ENCODE data around the gene KDSR. TPM values are rescaled to one million over a fixed set of nuclear protein-coding genes. Genes with fewer than 3 reads are reported as not detected.

KDSR gene
- total RNA-seq, 2 experiments from 2014 or later: 38.2 to 38.4 TPM

- H3K4me1 Mint-ChIP-seq (ENCODE audit: low read depth): peaks cover 63% of the 10 kb centered on the region
- peak; percentile 71 for DNase-seq
- CTCF ChIA-PET: interaction anchor here (0.6 to 2.1 kb wide), 4 partner anchors 10 to 76 kb away, joined by 4 to 6 read pairs (median 5); no protein-coding TSS in a partner anchor
Observed at GRCh38 chr18:63290821-63291200, 76.2 kb downstream of the KDSR start.

GRCh38 chr18:63290166-63290820 lies 76.7 kb downstream of the KDSR start:
- DNase-seq: no peak
- Mint-ChIP-seq H3K36me3 (ENCODE audit: low read depth) (peaks cover 41% of the 10 kb centered on the region), H3K4me3 (peak overlapping the region; percentile 74), H3K9me3 (ENCODE audit: insufficient read depth) (no peaks in the 10 kb centered on the region), H3K27me3 (ENCODE audit: low read depth) (no peaks in the 10 kb centered on the region), H3K27ac (peak overlapping the region; percentile 91), H3K4me1 (ENCODE audit: low read depth) (peaks cover 63% of the 10 kb centered on the region)
- ChIA-PET POLR2A (interaction anchor here (1.1 kb wide), 1 partner anchor 158 kb away, joined by 3 read pairs; no protein-coding TSS in a partner anchor), CTCF (interaction anchor here (0.6 to 2.4 kb wide), 5 partner anchors 8 to 76 kb away, joined by 4 to 8 read pairs (median 6); no protein-coding TSS in a partner anchor)
- peak; percentile 8 for ATAC-seq

More at GRCh38 chr18:63290821-63291200, 76.2 kb downstream of the KDSR start:
- peak; percentile 83 for ATAC-seq
- Mint-ChIP-seq H3K36me3 (ENCODE audit: low read depth) (peaks cover 46% of the 10 kb centered on the region), H3K9me3 (ENCODE audit: insufficient read depth) (no peaks in the 10 kb centered on the region), H3K27ac (peak overlapping the region; percentile 91), H3K27me3 (ENCODE audit: low read depth) (no peaks in the 10 kb centered on the region), H3K4me3 (peak overlapping the region; percentile 74)
- POLR2A ChIA-PET: interaction anchor here (1.1 kb wide), 1 partner anchor 158 kb away, joined by 3 read pairs; no protein-coding TSS in a partner anchor

DNA sequence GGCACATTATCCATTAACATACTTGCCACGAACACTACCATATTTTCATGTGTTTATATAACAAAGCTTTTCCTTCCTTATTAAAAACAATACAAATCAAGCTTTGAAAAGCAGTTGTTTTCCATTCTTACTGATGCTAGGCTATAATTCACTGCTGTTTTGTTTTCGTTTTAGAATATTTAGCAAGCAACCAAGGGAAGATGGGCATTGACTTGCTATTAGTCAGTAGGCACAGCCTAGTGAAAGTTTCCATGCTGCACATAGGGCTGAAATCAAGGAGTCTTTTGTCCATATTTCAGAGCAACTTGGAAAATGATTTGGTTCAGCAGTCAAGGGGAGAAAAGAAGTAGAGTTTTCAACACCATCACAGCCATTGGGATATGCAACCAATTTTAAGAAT lies 78.7 kb downstream of the KDSR start:
- Mint-ChIP-seq H3K4me1 (ENCODE audit: low read depth) (peaks cover 69% of the 10 kb centered on the region), H3K27me3 (ENCODE audit: low read depth) (no peaks in the 10 kb centered on the region)

DNA sequence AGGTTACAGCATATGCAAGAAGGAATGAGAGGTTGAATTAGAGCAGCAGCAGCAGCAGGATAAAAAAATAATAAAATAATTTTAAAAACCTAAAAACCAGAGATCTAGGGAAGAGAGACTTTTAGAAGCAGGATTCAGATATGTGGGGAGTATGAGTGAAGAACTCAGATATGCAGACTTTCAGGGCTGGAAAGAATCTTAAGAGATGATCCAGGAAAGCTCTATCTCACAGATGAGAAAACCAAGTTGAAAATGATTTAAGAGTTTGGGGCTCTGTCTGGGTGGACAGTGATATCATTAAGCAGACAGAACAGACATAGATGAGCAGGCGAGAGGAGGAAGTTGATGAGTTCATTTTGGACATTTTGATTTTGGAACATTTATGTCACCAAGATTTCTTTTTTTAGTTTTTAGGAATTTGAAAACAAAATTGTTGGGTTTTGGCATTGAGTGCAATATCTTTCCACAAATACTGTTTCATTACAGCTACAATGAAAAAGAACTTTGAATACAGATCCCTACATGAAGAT lies 79.2 kb downstream of the KDSR start:
- Mint-ChIP-seq H3K9me3 (ENCODE audit: insufficient read depth) (no peaks in the 10 kb centered on the region), H3K27me3 (ENCODE audit: low read depth) (no peaks in the 10 kb centered on the region), H3K4me1 (ENCODE audit: low read depth) (peaks cover 68% of the 10 kb centered on the region), H3K4me3 (no peak overlapping the region), H3K27ac (no peak overlapping the region), H3K36me3 (ENCODE audit: low read depth) (peaks cover 22% of the 10 kb centered on the region)
- ChIA-PET CTCF (interaction anchor here (0.7 to 2.2 kb wide), 7 partner anchors 9 to 67 kb away, joined by 3 to 15 read pairs (median 3); no protein-coding TSS in a partner anchor), POLR2A (interaction anchor here (0.7 kb wide), 1 partner anchor 28 kb away, joined by 3 read pairs; no protein-coding TSS in a partner anchor)
- DNase-seq (no peak), ATAC-seq (no peak)

More for the DNA sequence above, 78.7 kb downstream of the KDSR start:
- ATAC-seq: no peak
- H3K27ac Mint-ChIP-seq: no peak overlapping the region
- no peak overlapping the region for H3K4me3 Mint-ChIP-seq
- DNase-seq: no peak
- CTCF ChIA-PET: interaction anchor here (1.0 to 2.4 kb wide), 4 partner anchors 10 to 135 kb away, joined by 3 to 15 read pairs (median 6); no protein-coding TSS in a partner anchor
- POLR2A ChIA-PET: interaction anchor here (0.7 kb wide), 1 partner anchor 28 kb away, joined by 3 read pairs; no protein-coding TSS in a partner anchor
- H3K9me3 Mint-ChIP-seq (ENCODE audit: insufficient read depth): no peaks in the 10 kb centered on the region
- H3K36me3 Mint-ChIP-seq (ENCODE audit: low read depth): peaks cover 28% of the 10 kb centered on the region

DNA sequence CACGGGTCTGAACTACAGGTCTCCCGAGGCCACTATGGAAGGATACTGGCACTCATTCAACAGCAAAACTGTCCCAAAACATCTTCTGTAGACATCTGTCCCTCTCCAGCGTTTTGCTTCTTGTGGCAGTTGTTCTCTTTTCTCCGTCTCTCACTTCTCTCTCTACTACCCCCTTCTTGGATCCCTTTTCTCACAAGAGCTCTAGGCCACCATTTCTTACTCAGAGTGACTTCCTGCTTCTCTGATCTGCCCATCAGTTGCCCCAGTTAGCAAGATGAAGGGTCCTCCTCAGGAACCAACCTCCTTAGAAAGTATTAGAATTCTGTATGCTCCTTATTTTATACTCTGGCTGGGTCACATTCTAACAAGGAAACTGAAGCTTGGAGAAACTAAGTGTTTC lies 80.1 kb downstream of the KDSR start:
- DNase-seq (no peak), ATAC-seq (no peak)
- H3K4me1 Mint-ChIP-seq (ENCODE audit: low read depth): peaks cover 61% of the 10 kb centered on the region
- ChIA-PET POLR2A (no interaction called here), CTCF (interaction anchor here (0.7 to 2.5 kb wide), 8 partner anchors 9 to 66 kb away, joined by 3 to 15 read pairs (median 3); no protein-coding TSS in a partner anchor)
- no peaks in the 10 kb centered on the region for H3K27me3 Mint-ChIP-seq (ENCODE audit: low read depth)
- H3K36me3 Mint-ChIP-seq (ENCODE audit: low read depth): peaks cover 20% of the 10 kb centered on the region
- H3K4me3 Mint-ChIP-seq: no peak overlapping the region
- no peak overlapping the region for H3K27ac Mint-ChIP-seq
- H3K9me3 Mint-ChIP-seq (ENCODE audit: insufficient read depth): no peaks in the 10 kb centered on the region

- ChIA-PET CTCF (interaction anchor here (2.5 kb wide), 1 partner anchor 12 kb away, joined by 8 read pairs; no protein-coding TSS in a partner anchor), POLR2A (no interaction called here)
- DNase-seq (no peak), ATAC-seq (no peak)
- H3K27ac Mint-ChIP-seq: peak overlapping the region; percentile 67
- no peaks in the 10 kb centered on the region for H3K9me3 Mint-ChIP-seq (ENCODE audit: insufficient read depth)
- no peak overlapping the region for H3K4me3 Mint-ChIP-seq
- peaks cover 56% of the 10 kb centered on the region for H3K4me1 Mint-ChIP-seq (ENCODE audit: low read depth)
- peaks cover 22% of the 10 kb centered on the region for H3K36me3 Mint-ChIP-seq (ENCODE audit: low read depth)
- H3K27me3 Mint-ChIP-seq (ENCODE audit: low read depth): no peaks in the 10 kb centered on the region
Observed at GRCh38 chr18:63284827-63285733, 81.9 kb downstream of the KDSR start.

GRCh38 chr18:63284173-63284799 lies 82.7 kb downstream of the KDSR start:
- H3K4me1 Mint-ChIP-seq (ENCODE audit: low read depth): peaks cover 56% of the 10 kb centered on the region
- ATAC-seq: no peak
- H3K36me3 Mint-ChIP-seq (ENCODE audit: low read depth): peaks cover 28% of the 10 kb centered on the region
- no peak for DNase-seq
- no peak overlapping the region for H3K4me3 Mint-ChIP-seq
- peak overlapping the region; percentile 23 for H3K27ac Mint-ChIP-seq
- H3K27me3 Mint-ChIP-seq (ENCODE audit: low read depth): no peaks in the 10 kb centered on the region
- CTCF ChIA-PET: interaction anchor here (2.5 kb wide), 1 partner anchor 11 kb away, joined by 8 read pairs; no protein-coding TSS in a partner anchor
- H3K9me3 Mint-ChIP-seq (ENCODE audit: insufficient read depth): no peaks in the 10 kb centered on the region
- POLR2A ChIA-PET: no interaction called here

DNA sequence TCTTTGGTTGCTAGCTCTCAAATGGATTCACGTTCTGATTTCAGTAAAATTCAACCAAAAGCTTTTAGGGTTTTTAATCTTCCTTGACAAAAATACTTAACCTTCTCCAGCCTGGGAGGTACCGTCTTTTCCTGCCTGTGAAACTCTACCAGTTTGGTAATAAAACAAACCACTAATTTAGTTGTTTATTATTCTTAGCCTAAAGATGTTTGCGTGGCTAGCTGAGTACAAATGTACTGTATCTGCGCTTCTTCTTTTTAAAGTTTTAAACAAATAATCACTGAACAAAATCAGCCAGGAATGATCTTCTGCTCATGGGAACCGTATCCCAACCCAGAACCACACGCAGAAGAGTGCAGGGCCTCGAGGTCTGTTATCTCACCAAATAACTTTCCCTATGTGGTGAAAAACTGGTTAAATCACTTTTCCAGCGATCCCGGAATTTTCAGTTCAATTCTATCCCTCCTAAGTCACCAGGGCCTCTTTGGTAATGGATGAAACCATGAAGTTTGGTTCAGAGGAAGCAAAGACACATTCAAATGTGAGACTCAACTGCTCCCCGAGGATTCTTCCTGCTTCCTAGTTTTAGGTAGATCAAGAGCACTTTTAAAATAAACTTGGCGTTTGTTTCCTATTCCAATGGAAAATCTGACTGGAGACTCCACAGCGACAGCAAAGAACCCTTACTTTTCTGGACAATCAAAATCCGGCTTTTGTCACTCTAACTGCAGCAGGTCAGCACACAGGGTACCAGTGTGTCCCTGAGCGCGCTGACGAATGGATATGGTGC lies 83.5 kb downstream of the KDSR start:
- Mint-ChIP-seq H3K36me3 (ENCODE audit: low read depth) (peaks cover 36% of the 10 kb centered on the region), H3K9me3 (ENCODE audit: insufficient read depth) (no peaks in the 10 kb centered on the region), H3K4me3 (no peak overlapping the region), H3K27ac (no peak overlapping the region), H3K4me1 (ENCODE audit: low read depth) (peaks cover 63% of the 10 kb centered on the region), H3K27me3 (ENCODE audit: low read depth) (no peaks in the 10 kb centered on the region)
- CTCF ChIA-PET: interaction anchor here (3.1 to 3.7 kb wide), 2 partner anchors 12 to 15 kb away, joined by 9 to 25 read pairs; no protein-coding TSS in a partner anchor
- DNase-seq (no peak), ATAC-seq (no peak)
- POLR2A ChIA-PET: no interaction called here

GRCh38 chr18:63282793-63283192 lies 84.2 kb downstream of the KDSR start:
- H3K27ac Mint-ChIP-seq: no peak overlapping the region
- H3K4me1 Mint-ChIP-seq (ENCODE audit: low read depth): peaks cover 70% of the 10 kb centered on the region
- POLR2A ChIA-PET: no interaction called here
- H3K9me3 Mint-ChIP-seq (ENCODE audit: insufficient read depth): no peaks in the 10 kb centered on the region
- no peak for DNase-seq
- H3K4me3 Mint-ChIP-seq: no peak overlapping the region
- CTCF ChIA-PET: interaction anchor here (2.6 to 3.7 kb wide), 3 partner anchors 11 to 35 kb away, joined by 9 to 25 read pairs (median 13); no protein-coding TSS in a partner anchor
- peaks cover 43% of the 10 kb centered on the region for H3K36me3 Mint-ChIP-seq (ENCODE audit: low read depth)
- no peak for ATAC-seq
- no peaks in the 10 kb centered on the region for H3K27me3 Mint-ChIP-seq (ENCODE audit: low read depth)
